ENCODE data around the gene SLC39A11. TPM values are rescaled to one million over a fixed set of nuclear protein-coding genes. Genes with fewer than 3 reads are reported as not detected.

SLC39A11 gene
- total RNA-seq, 1 experiment from 2014 or later = 15.2 TPM

- Histone ChIP-seq H3K9ac (ENCODE audit: extremely low read depth, insufficient read length, low read length) (no peak overlapping the region), H2BK120ac (ENCODE audit: low read depth, low read length, poor library complexity, severe bottlenecking) (no peak overlapping the region), H2BK15ac (ENCODE audit: low read depth, low read length) (no peak overlapping the region), H4K5ac (ENCODE audit: insufficient read length, low read depth, low read length) (no peak overlapping the region), H2AK5ac (ENCODE audit: insufficient read length, low read length) (no peak overlapping the region), H2BK5ac (ENCODE audit: insufficient read length, low read length) (no peak overlapping the region), H3T11ph (ENCODE audit: low read length) (no peak overlapping the region), H3K4me1 (ENCODE audit: insufficient read depth, low read length) (no peaks in the 10 kb centered on the region; the same call in 1 of the 2 replicates), H4K91ac (ENCODE audit: insufficient read length, low read depth, low read length) (no peak overlapping the region), H4K8ac (replicated peaks; ENCODE audit: insufficient read length, low read depth, low read length) (no peak overlapping the region), H3K18ac (ENCODE audit: insufficient read length, low read depth, low read length) (no peak overlapping the region), H3K56ac (ENCODE audit: insufficient read length, low read depth, low read length) (no peak overlapping the region), H3K23ac (ENCODE audit: insufficient read length, low read depth, low read length) (no peak overlapping the region), H2BK12ac (ENCODE audit: insufficient read length, low read depth, low read length) (no peak overlapping the region), H3K14ac (ENCODE audit: insufficient read depth, low read length) (no peak overlapping the region), H2AFZ (ENCODE audit: low read length) (no peak overlapping the region), H3K4ac (ENCODE audit: low read depth, low read length) (no peak overlapping the region), H3K4me2 (ENCODE audit: insufficient read depth, insufficient read length, low read length) (no peak overlapping the region), H3K79me2 (ENCODE audit: insufficient read depth, low read length) (no peaks in the 10 kb centered on the region), H4K20me1 (ENCODE audit: control insufficient read depth, insufficient read depth, insufficient read length) (no peaks in the 10 kb centered on the region), H3K79me1 (ENCODE audit: insufficient read depth, low read depth, low read length, poor library complexity, severe bottlenecking) (no peaks in the 10 kb centered on the region), H3K27me3 (ENCODE audit: insufficient read depth, low read length) (no peaks in the 10 kb centered on the region), H3K9me3 (ENCODE audit: control insufficient read depth, low read depth, low read length) (no peaks in the 10 kb centered on the region), H3K23me2 (ENCODE audit: insufficient read length, low read depth, low read length, poor library complexity, severe bottlenecking) (no peaks in the 10 kb centered on the region), H3K27ac (ENCODE audit: insufficient read length, low read depth, low read length) (no peak overlapping the region), H2BK20ac (ENCODE audit: low read depth, low read length, poor library complexity, severe bottlenecking) (no peak overlapping the region)
- Mint-ChIP-seq H3K9me3 (no peaks in the 10 kb centered on the region), H3K27me3 (ENCODE audit: low read depth) (peaks cover 2% of the 10 kb centered on the region; the same call in 1 of the 2 replicates), H3K36me3 (ENCODE audit: insufficient read depth in 1 of 3, low read depth in 3 of 3) (no peaks in the 10 kb centered on the region), H3K4me3 (no peak overlapping the region), H3K27ac (peak overlapping the region; percentile 8 to 36 (median 14); a peak in 6 of 7 replicates), H3K4me1 (peaks cover 23 to 27% of the 10 kb centered on the region in 2 experiments)
- no CpG with 5 or more reads among the region's 10 CpGs for WGBS (ENCODE audit: extremely low coverage, insufficient read length, low lambda C conversion rate)
- peak; percentile 50 for DNase-seq
- TF ChIP-seq, protein P1, sequence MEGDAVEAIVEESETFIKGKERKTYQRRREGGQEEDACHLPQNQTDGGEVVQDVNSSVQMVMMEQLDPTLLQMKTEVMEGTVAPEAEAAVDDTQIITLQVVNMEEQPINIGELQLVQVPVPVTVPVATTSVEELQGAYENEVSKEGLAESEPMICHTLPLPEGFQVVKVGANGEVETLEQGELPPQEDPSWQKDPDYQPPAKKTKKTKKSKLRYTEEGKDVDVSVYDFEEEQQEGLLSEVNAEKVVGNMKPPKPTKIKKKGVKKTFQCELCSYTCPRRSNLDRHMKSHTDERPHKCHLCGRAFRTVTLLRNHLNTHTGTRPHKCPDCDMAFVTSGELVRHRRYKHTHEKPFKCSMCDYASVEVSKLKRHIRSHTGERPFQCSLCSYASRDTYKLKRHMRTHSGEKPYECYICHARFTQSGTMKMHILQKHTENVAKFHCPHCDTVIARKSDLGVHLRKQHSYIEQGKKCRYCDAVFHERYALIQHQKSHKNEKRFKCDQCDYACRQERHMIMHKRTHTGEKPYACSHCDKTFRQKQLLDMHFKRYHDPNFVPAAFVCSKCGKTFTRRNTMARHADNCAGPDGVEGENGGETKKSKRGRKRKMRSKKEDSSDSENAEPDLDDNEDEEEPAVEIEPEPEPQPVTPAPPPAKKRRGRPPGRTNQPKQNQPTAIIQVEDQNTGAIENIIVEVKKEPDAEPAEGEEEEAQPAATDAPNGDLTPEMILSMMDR (conservative IDR thresholded peaks at IDR 0.05) = no peak
Observed at GRCh38 chr17:72952641-72953315, 139.7 kb downstream of the SLC39A11 start.
